Central memory CD8-positive, alpha-beta T cell (primary cell): ENCODE measurements around the gene SULF2.
"Not testable (repeated sequence)": the region's sequence is repeated elsewhere in the genome, so short reads cannot be mapped to it uniquely, and the experiment has no call there.

ENCODE experiments used
- ATAC-seq: fragments of 150-1000 bp; cut with Tn5 transposase; replicated peaks from 2 replicates; pipeline ENCODE4 v1.10.0; 2022; ENCODE audit warnings: mild to moderate bottlenecking, moderate FRiP score, moderate number of reproducible peaks; ENCODE audit not compliant: poor library complexity, severe bottlenecking; ENCODE audit errors: extremely low read depth
- DNase-seq, 2 donors: peaks; one replicate each; pipeline ENCODE4 v3.0.0; 2021; ENCODE audit warnings: low spot score in 2 of 2
- H3K27ac Mint-ChIP-seq: one replicate; pipeline ENCODE4 v1.8.0; 2022; ENCODE audit warnings: low read depth, mild to moderate bottlenecking, moderate library complexity, mixed read lengths
- H3K27me3 Mint-ChIP-seq: one replicate; pipeline ENCODE4 v1.8.0; 2022; ENCODE audit warnings: mixed read lengths
- H3K36me3 Mint-ChIP-seq: one replicate; pipeline ENCODE4 v1.8.0; 2022; ENCODE audit warnings: mild to moderate bottlenecking, moderate library complexity, mixed read lengths; ENCODE audit not compliant: insufficient read depth
- H3K4me1 Mint-ChIP-seq: one replicate; pipeline ENCODE4 v1.8.0; 2022; ENCODE audit warnings: mixed read lengths
- H3K4me3 Mint-ChIP-seq: one replicate; pipeline ENCODE4 v1.8.0; 2022; ENCODE audit warnings: mild to moderate bottlenecking, moderate library complexity, mixed read lengths
- H3K9me3 Mint-ChIP-seq: one replicate; pipeline ENCODE4 v1.8.0; 2022; ENCODE audit warnings: mixed read lengths

SULF2 gene

DNA sequence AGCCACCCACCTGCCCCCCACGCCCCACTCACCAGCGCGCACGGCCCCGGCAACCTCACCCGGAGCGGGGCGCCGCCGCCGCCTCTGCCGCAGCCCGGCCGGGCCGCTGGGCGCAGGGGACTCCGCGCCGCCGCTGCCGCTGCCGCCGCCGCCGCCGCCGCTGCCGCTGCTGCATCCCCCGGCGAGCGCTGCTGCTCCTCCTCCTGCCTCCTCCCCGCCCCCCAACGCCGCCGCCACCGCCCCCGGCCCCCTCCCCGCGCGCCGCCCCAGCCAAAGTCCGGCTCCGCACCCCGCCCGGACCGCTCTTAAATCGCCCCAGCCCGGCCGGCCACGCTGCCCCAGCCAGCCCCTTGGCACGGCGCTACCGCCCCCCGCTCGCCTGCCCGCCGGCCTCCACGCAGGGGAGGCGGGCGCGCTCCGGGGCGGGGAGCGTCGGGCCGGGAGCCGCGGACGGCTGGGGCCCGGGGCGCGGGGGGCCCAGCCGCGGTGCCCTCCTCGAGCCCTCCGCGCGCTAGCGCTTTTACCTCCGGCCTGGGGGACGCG lies at the start of gene SULF2:
Gene SULF2 (minus strand): TSS at position 171 of the 543 bp plus-strand sequence. CDS start 28,118 bp downstream, outside the sequence.
- peak within 1 kb of the TSS; percentile 64 for H3K4me3 Mint-ChIP-seq
- DNase-seq (no peak), ATAC-seq (no peak)
- no peaks in the 10 kb centered on the region for H3K4me1 Mint-ChIP-seq
- peaks cover 78% of the 10 kb centered on the region for H3K27me3 Mint-ChIP-seq
- H3K9me3 Mint-ChIP-seq: no peaks in the 10 kb centered on the region
- H3K36me3 Mint-ChIP-seq: no peaks in the 10 kb centered on the region
- no peak within 1 kb of the TSS for H3K27ac Mint-ChIP-seq

DNA sequence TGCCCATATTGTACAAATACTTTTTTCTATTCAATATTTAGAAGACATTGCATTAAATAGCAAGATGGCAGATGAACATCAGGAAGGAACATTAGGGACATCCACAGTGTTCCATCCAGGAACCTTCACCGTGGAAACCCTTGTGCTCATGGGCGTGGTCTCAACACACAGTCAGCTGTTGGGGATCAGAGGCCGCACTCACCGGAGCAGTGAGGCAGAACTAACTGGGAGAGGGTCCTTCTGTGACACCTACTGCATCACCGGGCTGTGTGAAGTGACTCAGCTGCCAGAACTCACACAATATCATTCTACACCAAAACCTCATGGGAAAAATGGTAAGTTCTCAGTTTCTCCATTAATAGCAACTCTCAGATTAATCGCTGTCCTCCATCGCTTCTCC lies 46.4 kb upstream of the SULF2 start:
- H3K27ac Mint-ChIP-seq, H3K4me3 Mint-ChIP-seq, H3K36me3 Mint-ChIP-seq, H3K9me3 Mint-ChIP-seq, H3K4me1 Mint-ChIP-seq, ATAC-seq, DNase-seq, H3K27me3 Mint-ChIP-seq: not testable (repeated sequence)

DNA sequence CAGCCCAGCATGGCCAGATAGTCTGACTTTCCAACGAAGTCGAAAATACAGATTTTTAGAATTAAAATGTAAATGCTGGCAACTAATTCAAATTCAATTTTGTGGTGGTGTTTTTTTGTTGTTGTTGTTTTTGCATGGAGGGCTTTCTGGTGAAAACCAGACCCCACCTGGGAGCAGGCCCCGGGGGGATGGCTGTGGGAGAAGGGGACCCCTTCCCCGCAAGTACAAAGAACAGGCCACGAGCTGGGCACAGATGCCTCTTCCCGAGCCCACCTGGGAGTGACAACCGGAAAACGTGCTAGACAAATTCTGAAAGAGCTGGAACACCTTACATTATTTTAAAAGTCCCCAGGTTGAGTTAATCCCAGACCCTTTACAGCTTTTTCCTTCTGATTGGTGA lies 41.4 kb upstream of the SULF2 start:
- ATAC-seq, H3K4me1 Mint-ChIP-seq, H3K4me3 Mint-ChIP-seq, H3K27me3 Mint-ChIP-seq, H3K27ac Mint-ChIP-seq, DNase-seq, H3K36me3 Mint-ChIP-seq, H3K9me3 Mint-ChIP-seq: not testable (repeated sequence)

DNA sequence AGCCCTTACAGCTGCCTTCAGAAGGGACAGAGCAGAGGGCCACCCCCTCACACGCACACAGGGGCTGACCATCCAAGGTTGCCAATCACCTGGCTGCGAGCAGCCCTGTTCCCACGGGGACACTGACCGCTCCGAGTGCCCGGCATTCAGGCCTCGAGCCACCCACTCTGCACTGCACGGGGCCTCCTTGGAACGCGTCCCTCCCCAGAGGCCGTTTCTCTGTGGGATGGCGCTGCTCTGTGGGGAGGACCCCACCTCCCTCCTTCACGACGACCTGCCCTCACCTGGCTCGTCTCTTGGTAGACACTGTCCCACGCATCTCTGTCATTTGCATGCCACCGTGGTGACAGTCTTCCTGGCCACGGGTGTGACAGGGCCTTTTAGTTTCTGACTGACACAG lies 40.7 kb upstream of the SULF2 start:
- DNase-seq, H3K9me3 Mint-ChIP-seq, H3K4me1 Mint-ChIP-seq, H3K27ac Mint-ChIP-seq, ATAC-seq, H3K27me3 Mint-ChIP-seq, H3K36me3 Mint-ChIP-seq, H3K4me3 Mint-ChIP-seq: not testable (repeated sequence)

DNA sequence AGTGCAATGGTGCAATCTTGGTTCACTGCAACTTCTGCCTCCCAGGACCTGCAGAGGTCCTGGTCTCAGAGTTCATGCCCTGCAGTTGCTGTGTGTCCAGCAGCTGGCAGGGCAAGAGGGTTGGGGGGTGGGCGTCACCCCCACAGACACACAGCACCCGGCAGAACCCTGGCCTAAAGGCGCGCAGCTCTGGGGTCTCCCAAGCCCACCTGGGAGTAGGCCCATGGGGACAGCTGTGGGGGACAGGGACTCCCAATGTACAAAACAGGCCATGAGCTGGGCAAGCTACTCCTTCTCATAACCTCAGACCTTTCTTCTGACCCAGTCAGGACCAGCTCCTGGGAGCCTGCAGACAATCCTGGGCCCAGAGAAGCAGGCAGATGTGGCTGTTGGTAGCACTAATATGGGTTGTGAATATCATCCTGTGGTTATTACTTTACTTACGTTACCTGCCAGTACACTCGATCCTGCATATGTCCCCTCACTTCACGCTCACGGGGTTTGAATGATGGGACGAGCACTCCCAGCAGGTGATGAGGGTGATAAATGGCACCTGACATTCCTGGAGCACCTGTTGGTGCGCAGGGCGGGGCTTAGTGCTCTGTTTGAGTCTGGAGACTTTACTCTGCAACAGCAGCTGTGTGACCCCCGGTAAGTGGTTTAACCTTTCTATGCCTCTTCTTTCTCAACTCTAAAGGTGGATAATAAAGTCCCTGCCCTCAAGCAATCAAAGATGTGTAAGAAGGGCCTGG lies 39.9 kb upstream of the SULF2 start:
- peaks cover 16% of the 10 kb centered on the region for H3K27me3 Mint-ChIP-seq
- H3K9me3 Mint-ChIP-seq: no peaks in the 10 kb centered on the region
- no peak overlapping the region for H3K27ac Mint-ChIP-seq
- ATAC-seq (no peak), DNase-seq (no peak)
- no peaks in the 10 kb centered on the region for H3K36me3 Mint-ChIP-seq
- no peak overlapping the region for H3K4me3 Mint-ChIP-seq
- H3K4me1 Mint-ChIP-seq: no peaks in the 10 kb centered on the region

DNA sequence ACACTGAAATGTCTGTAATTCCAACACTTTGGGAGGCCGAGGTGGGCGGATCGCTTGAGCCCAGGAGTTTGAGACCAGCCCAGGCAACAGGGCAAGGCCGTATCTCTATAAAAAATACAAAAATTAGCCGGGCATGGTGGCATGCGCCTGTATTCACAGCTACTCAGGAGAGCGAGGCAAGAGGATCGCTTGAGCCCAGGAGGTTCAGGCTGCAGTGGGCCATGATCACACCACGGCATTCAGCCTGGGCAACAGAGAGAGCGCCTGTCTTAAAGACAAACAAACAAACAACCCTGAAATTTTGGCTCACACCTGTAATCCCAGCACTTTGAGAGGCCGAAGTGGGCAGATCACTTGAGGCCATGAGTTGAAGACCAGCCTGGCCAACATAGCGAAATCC lies 38.7 kb upstream of the SULF2 start:
- not testable (repeated sequence) for H3K4me1 Mint-ChIP-seq, H3K9me3 Mint-ChIP-seq, H3K4me3 Mint-ChIP-seq, H3K27ac Mint-ChIP-seq, H3K36me3 Mint-ChIP-seq, ATAC-seq, DNase-seq
- peaks cover 26% of the 10 kb centered on the region for H3K27me3 Mint-ChIP-seq

DNA sequence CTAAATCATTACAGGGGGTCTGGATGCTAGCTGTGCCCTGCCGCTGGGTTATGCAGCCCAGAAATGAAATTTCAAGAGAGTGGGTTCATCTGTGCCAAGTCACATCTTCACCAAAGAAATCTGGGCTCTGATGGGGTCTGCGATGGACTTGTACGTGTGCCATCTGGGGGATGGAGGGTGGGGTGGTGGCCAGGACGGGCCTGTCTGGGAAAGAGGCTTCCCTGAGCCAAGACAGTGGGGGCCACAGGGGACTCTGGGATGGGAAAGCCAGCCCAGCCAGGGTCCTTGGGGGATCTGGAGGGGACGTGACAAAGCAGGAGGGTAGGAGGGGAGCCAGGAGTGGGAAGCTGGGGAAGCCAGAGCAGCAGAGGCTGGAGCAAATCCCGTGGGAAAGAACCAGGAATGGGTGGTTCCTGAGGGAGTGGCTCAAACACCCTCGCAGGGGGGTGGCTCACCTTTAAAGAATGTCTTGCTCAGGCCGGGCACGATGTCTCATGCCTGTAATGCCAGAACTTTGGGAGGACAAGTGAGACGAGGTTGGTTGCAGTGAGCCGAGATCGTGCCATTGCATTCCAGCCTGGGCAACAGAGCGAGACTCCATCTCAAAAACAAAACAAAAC lies 36.3 kb upstream of the SULF2 start:
- Mint-ChIP-seq H3K4me1 (no peaks in the 10 kb centered on the region), H3K9me3 (no peaks in the 10 kb centered on the region), H3K36me3 (no peaks in the 10 kb centered on the region), H3K4me3 (no peak overlapping the region), H3K27me3 (peaks cover 49% of the 10 kb centered on the region), H3K27ac (no peak overlapping the region)
- ATAC-seq: no peak
- DNase-seq: no peak

DNA sequence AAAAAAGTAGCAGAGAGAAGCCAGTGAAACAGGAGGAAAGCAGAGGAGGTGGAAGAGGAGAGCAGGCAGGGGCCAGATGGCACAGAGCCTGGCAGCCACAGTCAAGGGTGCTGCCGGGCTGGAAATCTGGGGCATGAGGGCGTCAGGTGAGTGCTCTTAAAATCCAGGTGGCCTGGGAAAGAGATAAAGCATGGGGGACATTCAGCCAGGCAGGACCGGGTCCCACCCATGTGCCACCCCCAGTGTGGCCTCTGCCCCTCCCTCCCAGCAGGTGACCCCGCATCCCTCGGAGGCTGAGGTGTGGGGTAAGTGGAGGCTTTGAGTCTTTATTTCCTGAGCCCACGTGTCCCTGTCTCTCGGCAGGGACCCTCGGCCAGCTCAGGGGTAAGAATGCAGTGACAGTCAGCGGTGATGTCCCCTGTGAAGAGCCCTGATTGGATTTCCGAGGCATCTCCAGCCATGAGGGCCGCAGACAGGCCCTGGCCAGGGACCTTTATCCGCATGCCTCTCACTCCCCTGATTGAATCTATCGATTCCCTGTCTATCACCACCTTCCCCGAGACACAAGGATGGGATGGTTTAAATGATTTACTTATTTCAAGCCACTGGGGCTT lies 33.8 kb upstream of the SULF2 start:
- peaks cover 2% of the 10 kb centered on the region for H3K9me3 Mint-ChIP-seq
- H3K4me1 Mint-ChIP-seq: no peaks in the 10 kb centered on the region
- ATAC-seq: no peak
- no peaks in the 10 kb centered on the region for H3K36me3 Mint-ChIP-seq
- peaks cover 71% of the 10 kb centered on the region for H3K27me3 Mint-ChIP-seq
- no peak for DNase-seq
- no peak overlapping the region for H3K27ac Mint-ChIP-seq
- no peak overlapping the region for H3K4me3 Mint-ChIP-seq

DNA sequence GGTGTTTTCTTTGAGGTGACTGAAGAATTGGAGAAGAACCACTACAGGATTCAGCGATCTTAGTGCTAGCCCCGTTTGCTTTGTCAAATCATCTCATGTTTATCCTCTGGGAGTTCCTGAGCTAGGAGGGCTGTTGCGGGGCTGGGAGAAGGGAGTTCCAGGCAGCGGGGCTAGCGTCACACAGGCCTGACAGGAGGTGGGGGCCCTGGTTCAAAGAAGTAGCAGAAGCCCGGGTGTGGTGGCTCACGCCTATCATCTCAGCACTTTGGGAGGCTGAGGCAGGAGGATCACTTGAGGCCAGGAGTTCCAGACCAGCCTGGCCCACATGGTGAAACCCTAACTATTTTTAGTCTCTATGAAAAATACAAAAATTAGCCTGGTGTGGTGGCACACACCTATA lies 33.2 kb upstream of the SULF2 start:
- DNase-seq: no peak
- Mint-ChIP-seq H3K9me3 (peaks cover 6% of the 10 kb centered on the region), H3K4me3 (no peak overlapping the region), H3K27ac (no peak overlapping the region), H3K27me3 (peaks cover 77% of the 10 kb centered on the region), H3K36me3 (peaks cover 2% of the 10 kb centered on the region), H3K4me1 (no peaks in the 10 kb centered on the region)
- ATAC-seq: no peak

DNA sequence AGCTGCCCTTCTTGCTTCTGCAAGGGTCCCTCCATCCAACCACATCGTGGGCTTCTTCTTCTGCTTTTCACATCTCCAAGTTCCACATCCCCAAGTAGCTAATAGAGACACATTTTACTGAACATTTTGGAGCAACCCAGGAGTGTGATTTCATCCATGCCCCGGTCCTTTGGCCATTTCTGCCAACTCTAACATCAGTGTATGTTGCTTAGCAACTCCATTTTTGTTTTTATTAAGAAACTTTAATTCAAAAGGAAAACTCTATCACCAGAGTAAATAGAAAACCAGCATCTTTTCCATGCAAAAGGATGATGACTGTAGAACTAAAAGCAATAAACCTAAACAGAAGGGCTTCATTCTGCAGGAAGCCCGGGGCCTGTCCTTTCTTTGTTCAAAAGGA lies 32.7 kb upstream of the SULF2 start:
- Mint-ChIP-seq H3K4me3 (no peak overlapping the region), H3K27ac (no peak overlapping the region), H3K36me3 (peaks cover 2% of the 10 kb centered on the region), H3K4me1 (no peaks in the 10 kb centered on the region), H3K27me3 (peaks cover 81% of the 10 kb centered on the region), H3K9me3 (peaks cover 6% of the 10 kb centered on the region)
- DNase-seq (no peak), ATAC-seq (no peak)

DNA sequence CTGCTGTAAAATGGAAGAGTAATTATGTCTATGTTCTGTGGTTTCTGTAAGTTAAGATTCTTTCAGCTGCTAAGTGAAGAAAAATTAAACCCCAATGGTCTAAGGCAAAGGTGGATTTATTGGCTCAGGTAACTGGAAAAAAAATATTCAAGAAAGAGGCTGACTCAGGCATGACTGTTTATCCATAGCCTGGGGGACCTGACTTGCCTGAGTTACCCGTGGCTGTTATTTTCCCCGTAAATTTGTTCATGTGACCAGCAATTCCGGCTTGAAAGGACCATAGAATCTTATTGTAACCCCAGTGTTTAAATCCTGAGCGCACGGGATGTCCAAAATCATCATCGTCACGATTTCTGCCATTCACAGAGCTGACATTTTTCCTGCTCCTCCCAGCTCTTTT lies 32.3 kb upstream of the SULF2 start:
- Mint-ChIP-seq H3K36me3 (peaks cover 2% of the 10 kb centered on the region), H3K9me3 (peaks cover 6% of the 10 kb centered on the region), H3K4me3 (no peak overlapping the region), H3K4me1 (no peaks in the 10 kb centered on the region), H3K27ac (no peak overlapping the region), H3K27me3 (peaks cover 81% of the 10 kb centered on the region)
- DNase-seq (no peak), ATAC-seq (no peak)

DNA sequence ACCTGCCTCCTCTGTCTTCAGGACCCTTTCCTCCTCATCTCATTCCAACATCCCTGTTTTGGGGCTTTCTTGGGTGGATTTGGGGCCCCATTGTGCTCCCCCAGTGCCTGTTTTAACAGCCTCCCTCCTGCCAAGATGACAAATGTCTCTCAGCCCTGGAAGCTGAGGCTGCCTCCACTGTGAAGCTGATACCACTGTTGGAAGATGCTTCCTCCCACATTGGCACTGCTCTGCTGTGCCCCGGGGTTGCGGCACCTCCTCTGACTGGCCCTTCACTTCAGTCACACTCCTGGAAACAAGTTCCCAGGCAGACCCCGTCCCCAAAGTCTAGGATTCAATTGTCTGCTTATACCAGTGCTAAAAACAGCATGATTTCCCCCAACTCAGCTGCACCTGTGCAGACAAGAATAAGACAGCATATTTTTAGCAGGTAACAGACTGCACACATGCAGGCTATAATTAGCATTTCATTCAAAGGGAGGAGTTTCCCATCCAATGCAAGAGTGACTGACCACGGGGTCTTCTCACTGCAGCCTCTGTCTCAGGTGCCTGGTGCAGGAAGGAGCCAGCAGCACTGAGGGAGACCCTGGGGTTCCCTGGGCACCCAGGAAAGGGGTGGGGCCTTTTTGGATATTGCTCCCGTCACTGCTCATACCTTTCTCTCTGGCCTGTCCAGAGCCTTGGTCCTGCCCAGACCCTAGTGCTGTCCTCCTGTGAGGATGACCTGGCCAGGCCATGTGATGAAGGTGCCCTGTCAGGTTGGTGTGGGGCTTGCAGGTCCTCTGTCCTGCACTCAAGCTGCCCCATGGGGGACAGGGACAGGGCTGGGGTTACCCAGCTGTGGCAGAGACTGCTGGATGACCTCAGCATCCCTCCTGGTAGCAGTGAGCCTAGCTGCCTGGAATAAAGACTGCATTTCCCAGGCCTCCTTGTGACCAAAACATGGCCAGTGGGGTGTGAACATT lies 31.5 kb upstream of the SULF2 start:
- H3K9me3 Mint-ChIP-seq: peaks cover 6% of the 10 kb centered on the region
- H3K27me3 Mint-ChIP-seq: peaks cover 87% of the 10 kb centered on the region
- no peak overlapping the region for H3K4me3 Mint-ChIP-seq
- no peak for DNase-seq
- peaks cover 2% of the 10 kb centered on the region for H3K36me3 Mint-ChIP-seq
- no peak overlapping the region for H3K27ac Mint-ChIP-seq
- ATAC-seq: no peak
- no peaks in the 10 kb centered on the region for H3K4me1 Mint-ChIP-seq
